ENCODE measurements around the gene RPL15.

DNA sequence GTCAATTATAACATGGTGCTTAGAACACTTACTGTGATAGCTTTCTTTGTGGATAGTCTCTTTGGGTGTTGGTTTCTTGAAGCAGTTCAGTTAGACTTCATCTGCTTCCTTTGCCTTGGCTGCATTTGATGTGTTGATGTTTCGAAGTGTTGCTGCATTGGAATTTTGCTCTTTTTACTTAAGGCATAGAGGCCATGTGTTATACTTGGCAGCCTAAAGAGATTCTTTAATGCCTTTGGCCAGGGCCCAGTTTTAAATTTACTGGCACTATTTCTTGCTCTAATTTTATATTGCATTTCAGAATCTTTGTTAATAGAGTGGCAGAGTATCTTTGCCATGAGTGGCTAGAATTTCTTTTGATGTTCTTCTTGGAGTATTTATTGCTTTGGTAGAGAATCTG, 49.4 kb downstream of the RPL15 start:
- TF ChIP-seq, protein P1, sequence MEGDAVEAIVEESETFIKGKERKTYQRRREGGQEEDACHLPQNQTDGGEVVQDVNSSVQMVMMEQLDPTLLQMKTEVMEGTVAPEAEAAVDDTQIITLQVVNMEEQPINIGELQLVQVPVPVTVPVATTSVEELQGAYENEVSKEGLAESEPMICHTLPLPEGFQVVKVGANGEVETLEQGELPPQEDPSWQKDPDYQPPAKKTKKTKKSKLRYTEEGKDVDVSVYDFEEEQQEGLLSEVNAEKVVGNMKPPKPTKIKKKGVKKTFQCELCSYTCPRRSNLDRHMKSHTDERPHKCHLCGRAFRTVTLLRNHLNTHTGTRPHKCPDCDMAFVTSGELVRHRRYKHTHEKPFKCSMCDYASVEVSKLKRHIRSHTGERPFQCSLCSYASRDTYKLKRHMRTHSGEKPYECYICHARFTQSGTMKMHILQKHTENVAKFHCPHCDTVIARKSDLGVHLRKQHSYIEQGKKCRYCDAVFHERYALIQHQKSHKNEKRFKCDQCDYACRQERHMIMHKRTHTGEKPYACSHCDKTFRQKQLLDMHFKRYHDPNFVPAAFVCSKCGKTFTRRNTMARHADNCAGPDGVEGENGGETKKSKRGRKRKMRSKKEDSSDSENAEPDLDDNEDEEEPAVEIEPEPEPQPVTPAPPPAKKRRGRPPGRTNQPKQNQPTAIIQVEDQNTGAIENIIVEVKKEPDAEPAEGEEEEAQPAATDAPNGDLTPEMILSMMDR (IDR thresholded peaks at IDR 0.05; ENCODE audit: poor library complexity) = no peak
- TF ChIP-seq EZH2 (IDR thresholded peaks at IDR 0.05; ENCODE audit: borderline replicate concordance) = no peak
- TF ChIP-seq EZH2phosphoT487 (IDR thresholded peaks at IDR 0.05; ENCODE audit: low read depth, severe bottlenecking, unreplicated experiment) = no peak
